HepG2 (cell line): ENCODE measurements around the gene ARVCF. TPM values are rescaled to one million over a fixed set of nuclear protein-coding genes. Genes with fewer than 3 reads are reported as not detected.

ENCODE experiments used
- BRCA1 ChIP-seq: sonication (generic); formaldehyde crosslinking; IDR thresholded peaks from 2 replicates; pipeline ENCODE4 v1.4.0; 2020; ENCODE audit warnings: missing genetic modification reagents
- CBX5 ChIP-seq: sonication (generic); formaldehyde crosslinking; IDR thresholded peaks from 2 replicates; pipeline ENCODE4 v1.4.0; 2020; ENCODE audit warnings: missing genetic modification reagents, borderline replicate concordance
- E2F2 ChIP-seq: sonication (generic); formaldehyde crosslinking; IDR thresholded peaks from 2 replicates; pipeline ENCODE4 v1.4.0; 2020; ENCODE audit warnings: missing genetic modification reagents, borderline replicate concordance
- ETV6 ChIP-seq: sonication (generic); formaldehyde crosslinking; conservative IDR thresholded peaks from 2 replicates; pipeline ENCODE4 v1.4.0; 2020; ENCODE audit warnings: missing genetic modification reagents
- GRHL1 ChIP-seq: sonication (generic); formaldehyde crosslinking; conservative IDR thresholded peaks from 2 replicates; pipeline ENCODE4 v1.8.0; 2022; ENCODE audit warnings: missing genetic modification reagents
- JUN ChIP-seq: sonication (generic); formaldehyde crosslinking; IDR thresholded peaks from 2 replicates; pipeline ENCODE4 v1.4.0; 2020; ENCODE audit warnings: mild to moderate bottlenecking, missing genetic modification reagents
- JUND ChIP-seq: sonication (generic); formaldehyde crosslinking; IDR thresholded peaks from 2 replicates; pipeline ENCODE4 v1.8.0; 2022; ENCODE audit warnings: mild to moderate bottlenecking, missing genetic modification reagents
- PLSCR1 ChIP-seq: sonication (generic); formaldehyde crosslinking; IDR thresholded peaks from 2 replicates; pipeline ENCODE4 v1.5.0; 2020; ENCODE audit warnings: missing genetic modification reagents, mild to moderate bottlenecking, borderline replicate concordance
- RFX1 ChIP-seq: fragments of 450-650 bp; IDR thresholded peaks from 2 replicates; pipeline ENCODE4 v1.6.1; 2017
- RFXAP ChIP-seq: sonication (generic); formaldehyde crosslinking; IDR thresholded peaks from 2 replicates; pipeline ENCODE4 v1.4.0; 2020; ENCODE audit warnings: missing genetic modification reagents, borderline replicate concordance
- SNAI1 ChIP-seq: sonication (generic); formaldehyde crosslinking; IDR thresholded peaks from 2 replicates; pipeline ENCODE4 v1.5.0; 2020; ENCODE audit warnings: mild to moderate bottlenecking, missing genetic modification reagents, borderline replicate concordance
- SP4 ChIP-seq: sonication (generic); formaldehyde crosslinking; IDR thresholded peaks from 2 replicates; pipeline ENCODE4 v1.8.1; 2023; ENCODE audit warnings: mild to moderate bottlenecking, missing genetic modification reagents
- TCF12 ChIP-seq, 2 experiments: fragments of 450-650 bp in 1 of 2; sonication (generic) in 1 of 2; formaldehyde crosslinking in 1 of 2; IDR thresholded peaks; 2 replicates each; pipeline versions ENCODE4 v1.6.1 to v1.8.0; 2017 to 2022; ENCODE audit warnings: antibody characterized with exemption in 1 of 2, mild to moderate bottlenecking in 1 of 2, missing genetic modification reagents in 1 of 2, moderate library complexity in 1 of 2
- TCF7 ChIP-seq: sonication (generic); IDR thresholded peaks from 2 replicates; pipeline ENCODE4 v1.6.1; 2016; ENCODE audit warnings: antibody characterized with exemption, low read depth
- XRCC5 ChIP-seq: fragments of 200-400 bp; formaldehyde crosslinking; optimal IDR thresholded peaks from 2 replicates; pipeline ENCODE3; 2017; ENCODE audit warnings: mild to moderate bottlenecking, low read length
- ZNF264 ChIP-seq: sonication (generic); formaldehyde crosslinking; IDR thresholded peaks from 2 replicates; pipeline ENCODE4 v1.4.0; 2020; ENCODE audit warnings: missing genetic modification reagents
- ZNF552 ChIP-seq: sonication (generic); formaldehyde crosslinking; IDR thresholded peaks from 2 replicates; pipeline ENCODE4 v1.9.0; 2022; ENCODE audit warnings: missing genetic modification reagents, mild to moderate bottlenecking, borderline replicate concordance
- ZNF646 ChIP-seq: sonication (generic); formaldehyde crosslinking; IDR thresholded peaks from 2 replicates; pipeline ENCODE4 v1.9.0; 2021; ENCODE audit warnings: mild to moderate bottlenecking, missing genetic modification reagents
- ZNF788 ChIP-seq: sonication (generic); formaldehyde crosslinking; IDR thresholded peaks from 2 replicates; pipeline ENCODE4 v1.5.0; 2020; ENCODE audit warnings: mild to moderate bottlenecking, missing genetic modification reagents, borderline replicate concordance
- polyA plus RNA-seq, 8 experiments: library from polyadenylated mRNA; depleted of rRNA in 3 of 8; stranded (reverse) in 7 of 8; unstranded in 1 of 8; fragments of >200 nt; fragmentation: Illumina TruSeq in 4 of 8; extraction: Trizol in 4 of 8; gene quantifications; 2 replicates each; pipeline versions ENCODE4 v1.2.1 to v1.2.3, GENCODE V29; 2011 to 2016; ENCODE audit warnings: low read depth in 4 of 8, missing spikeins in 1 of 8, mixed read lengths in 1 of 8; ENCODE audit not compliant: insufficient read depth in 1 of 8
- total RNA-seq, 5 experiments: library from RNA; depleted of rRNA; stranded (reverse); fragments of >200 nt; fragmentation: Illumina TruSeq; extraction: Trizol; gene quantifications; 2 replicates each; pipeline ENCODE4 v1.2.3, GENCODE V29; 2016; ENCODE audit warnings: low read depth in 1 of 5

ARVCF gene
- total and polyA plus RNA-seq, 2 of the 13 experiments (the other 11 are each of a cell fraction or from before 2014, with no cell fraction given) = 16.4 to 17.7 TPM

- no peak for TF ChIP-seq ZNF646 (CRISPR knock-in tag)
- peak; percentile 71; the same call in 1 of the 2 replicates for TF ChIP-seq ZNF788 (CRISPR knock-in tag)
- no peak for TF ChIP-seq JUND (CRISPR knock-in tag)
- TF ChIP-seq ZNF552 (CRISPR knock-in tag) = 0 out of 2 replicates have a peak, but pooled peaks have one; percentile 39
- no peak for TF ChIP-seq ETV6
- TF ChIP-seq TCF12 (IDR thresholded peaks at IDR 0.05) = no peak
- peak; percentile 84 for TF ChIP-seq TCF12 (CRISPR knock-in tag; IDR thresholded peaks at IDR 0.05)
- peak; percentile 62 for TF ChIP-seq XRCC5
- TF ChIP-seq ZNF264 (CRISPR knock-in tag) = no peak
- TF ChIP-seq JUN = no peak
- TF ChIP-seq CBX5 = peak; percentile 85; the same call in 1 of the 2 replicates
- TF ChIP-seq GRHL1 = no peak
- 0 out of 2 replicates have a peak, but pooled peaks have one; percentile 65 for TF ChIP-seq SNAI1 (CRISPR knock-in tag)
- no peak for TF ChIP-seq TCF7
- TF ChIP-seq RFX1 = no peak
- TF ChIP-seq E2F2 = no peak
- TF ChIP-seq PLSCR1 (CRISPR knock-in tag) = no peak
- no peak for TF ChIP-seq SP4 (CRISPR knock-in tag)
- no peak for TF ChIP-seq BRCA1 (CRISPR knock-in tag)
- no peak for TF ChIP-seq RFXAP (CRISPR knock-in tag)
Observed at GRCh38 chr22:19959587-19960490, 56.8 kb downstream of the ARVCF start (continued).
